Immature natural killer cell (primary cell): ENCODE measurements around the gene TRAK2. TPM values are rescaled to one million over a fixed set of nuclear protein-coding genes. Genes with fewer than 3 reads are reported as not detected.

ENCODE experiments used
- DNase-seq, 3 donors: peaks; one replicate each; pipeline ENCODE4 v3.0.0; 2022; ENCODE audit warnings: mixed read lengths in 1 of 3
- H3K27ac Mint-ChIP-seq, 6 donors: one replicate each; pipeline ENCODE4 v1.8.0; 2020; ENCODE audit warnings: mixed read lengths in 6 of 6, mild to moderate bottlenecking in 5 of 6, inconsistent platforms in 4 of 6, moderate library complexity in 3 of 6
- H3K27me3 Mint-ChIP-seq, 3 donors: one replicate each; pipeline ENCODE4 v1.8.0; 2020 to 2021; ENCODE audit warnings: low read depth in 3 of 3, mild to moderate bottlenecking in 3 of 3, mixed read lengths in 3 of 3, moderate library complexity in 3 of 3, inconsistent platforms in 1 of 3
- H3K36me3 Mint-ChIP-seq, 3 donors: one replicate each; pipeline ENCODE4 v1.8.0; 2020; ENCODE audit warnings: mixed read lengths in 3 of 3, inconsistent platforms in 2 of 3, mild to moderate bottlenecking in 2 of 3
- H3K4me1 Mint-ChIP-seq, 2 donors: one replicate each; pipeline ENCODE4 v1.8.0; 2020; ENCODE audit warnings: inconsistent platforms in 2 of 2, mild to moderate bottlenecking in 2 of 2, mixed read lengths in 2 of 2, moderate library complexity in 1 of 2
- H3K4me3 Mint-ChIP-seq, 5 donors: one replicate each; pipeline ENCODE4 v1.8.0; 2020; ENCODE audit warnings: mild to moderate bottlenecking in 5 of 5, mixed read lengths in 5 of 5, inconsistent platforms in 3 of 5, moderate library complexity in 3 of 5
- H3K9me3 Mint-ChIP-seq, 6 donors: one replicate each; pipeline ENCODE4 v1.8.0; 2020; ENCODE audit warnings: mild to moderate bottlenecking in 6 of 6, mixed read lengths in 6 of 6, inconsistent platforms in 4 of 6, moderate library complexity in 3 of 6
- polyA plus RNA-seq, 3 donors: library from polyadenylated mRNA; unstranded; fragments of 300-500 nt; fragmentation: Illumina TruSeq; gene quantifications; one replicate each; pipeline ENCODE4 v1.2.3, GENCODE V29; 2021

The TRAK2 gene
- polyA plus RNA-seq, 3 donors from 2014 or later, result 14.4 to 35.7 (median 18.7) TPM

- DNase-seq, result no peak
- no peak overlapping the region for H3K4me3 Mint-ChIP-seq
Measured at GRCh38 chr2:201353116-201353515, 98.1 kb downstream of the TRAK2 start.

DNA sequence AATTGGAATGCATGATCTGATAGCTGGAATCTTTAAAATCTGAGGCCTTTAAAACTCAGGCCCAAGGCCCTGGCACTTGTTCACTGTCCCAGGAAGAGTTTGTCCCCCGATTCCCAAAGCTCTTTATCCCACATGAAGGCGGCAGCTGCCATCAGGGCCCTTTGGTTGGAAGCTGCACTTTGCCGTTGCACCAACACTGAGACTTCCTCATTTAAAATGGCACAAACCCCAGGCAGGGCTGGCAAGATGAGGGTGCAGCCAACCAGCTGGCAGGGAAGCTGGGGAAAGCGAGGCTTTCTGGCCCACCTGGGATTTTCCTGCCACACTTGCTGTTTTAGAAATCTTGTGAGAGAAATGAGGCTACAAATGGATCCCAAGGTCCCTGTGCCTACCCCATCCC lies 100.4 kb downstream of the TRAK2 start:
- Mint-ChIP-seq H3K9me3 (no peaks in the 10 kb centered on the region), H3K27me3 (peaks cover 0 to 6% (median 1%) of the 10 kb centered on the region in 3 donors), H3K4me1 (no peaks in the 10 kb centered on the region), H3K4me3 (no peak overlapping the region), H3K36me3 (peaks cover 10 to 34% (median 23%) of the 10 kb centered on the region in 3 donors), H3K27ac (no peak overlapping the region)
- DNase-seq, result no peak

More at GRCh38 chr2:201353116-201353515, 98.1 kb downstream of the TRAK2 start:
- peaks cover 0 to 6% (median 1%) of the 10 kb centered on the region in 3 donors for H3K27me3 Mint-ChIP-seq
- no peaks in the 10 kb centered on the region for H3K4me1 Mint-ChIP-seq
- H3K27ac Mint-ChIP-seq, result peak overlapping the region in 1 of 6 donors; percentile 28
- H3K9me3 Mint-ChIP-seq, result no peaks in the 10 kb centered on the region
- H3K36me3 Mint-ChIP-seq, result peaks cover 6 to 27% (median 22%) of the 10 kb centered on the region in 3 donors

GRCh38 chr2:201349601-201350000 lies 101.7 kb downstream of the TRAK2 start:
- no peaks in the 10 kb centered on the region for H3K9me3 Mint-ChIP-seq
- H3K27ac Mint-ChIP-seq, result no peak overlapping the region
- no peak for DNase-seq
- peaks cover 17 to 41% (median 32%) of the 10 kb centered on the region in 3 donors for H3K36me3 Mint-ChIP-seq
- peaks cover 0 to 6% (median 3%) of the 10 kb centered on the region in 3 donors for H3K27me3 Mint-ChIP-seq
- H3K4me1 Mint-ChIP-seq, result no peaks in the 10 kb centered on the region
- no peak overlapping the region for H3K4me3 Mint-ChIP-seq

DNA sequence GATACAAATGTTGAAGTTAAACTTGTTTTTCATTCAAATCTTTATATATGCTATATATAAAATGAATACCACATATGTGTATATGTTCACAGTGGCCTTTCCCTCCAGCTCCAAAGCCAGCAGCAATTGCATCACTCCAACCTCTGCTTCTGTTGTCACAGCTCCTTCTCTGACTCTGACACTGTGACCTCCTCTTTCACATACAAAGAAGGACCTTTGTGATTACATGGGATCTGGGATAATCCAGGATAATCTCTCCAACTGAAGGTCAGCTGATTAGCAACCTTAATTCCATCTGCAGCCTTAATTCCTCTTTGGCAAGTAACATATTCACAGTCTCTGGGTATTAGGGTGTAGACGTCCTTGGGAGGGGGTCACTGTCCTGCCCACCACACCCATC lies 102.5 kb downstream of the TRAK2 start:
- no peak overlapping the region for H3K27ac Mint-ChIP-seq
- no peak for DNase-seq
- no peaks in the 10 kb centered on the region for H3K9me3 Mint-ChIP-seq
- no peak overlapping the region for H3K4me3 Mint-ChIP-seq
- H3K4me1 Mint-ChIP-seq, result no peaks in the 10 kb centered on the region
- H3K27me3 Mint-ChIP-seq, result peaks cover 0 to 6% (median 3%) of the 10 kb centered on the region in 3 donors
- H3K36me3 Mint-ChIP-seq, result peaks cover 19 to 42% (median 38%) of the 10 kb centered on the region in 3 donors

- peaks cover 0 to 4% of the 10 kb centered on the region in 2 donors for H3K4me1 Mint-ChIP-seq
- no peak overlapping the region for H3K4me3 Mint-ChIP-seq
- H3K36me3 Mint-ChIP-seq, result peaks cover 31 to 50% (median 49%) of the 10 kb centered on the region in 3 donors
- no peak overlapping the region for H3K27ac Mint-ChIP-seq
- DNase-seq, result no peak
- H3K27me3 Mint-ChIP-seq, result peaks cover 0 to 6% (median 3%) of the 10 kb centered on the region in 3 donors
- H3K9me3 Mint-ChIP-seq, result no peaks in the 10 kb centered on the region
Measured at GRCh38 chr2:201347138-201347537, 104.1 kb downstream of the TRAK2 start.

GRCh38 chr2:201345625-201346213 lies 105.5 kb downstream of the TRAK2 start:
- Mint-ChIP-seq H3K4me3 (no peak overlapping the region), H3K36me3 (peaks cover 36 to 55% (median 54%) of the 10 kb centered on the region in 3 donors), H3K27me3 (peaks cover 0 to 1% (median 0%) of the 10 kb centered on the region in 3 donors), H3K27ac (no peak overlapping the region), H3K9me3 (peaks cover 0 to 3% (median 0%) of the 10 kb centered on the region in 6 donors), H3K4me1 (peaks cover 2 to 15% of the 10 kb centered on the region in 2 donors)
- DNase-seq, result no peak

DNA sequence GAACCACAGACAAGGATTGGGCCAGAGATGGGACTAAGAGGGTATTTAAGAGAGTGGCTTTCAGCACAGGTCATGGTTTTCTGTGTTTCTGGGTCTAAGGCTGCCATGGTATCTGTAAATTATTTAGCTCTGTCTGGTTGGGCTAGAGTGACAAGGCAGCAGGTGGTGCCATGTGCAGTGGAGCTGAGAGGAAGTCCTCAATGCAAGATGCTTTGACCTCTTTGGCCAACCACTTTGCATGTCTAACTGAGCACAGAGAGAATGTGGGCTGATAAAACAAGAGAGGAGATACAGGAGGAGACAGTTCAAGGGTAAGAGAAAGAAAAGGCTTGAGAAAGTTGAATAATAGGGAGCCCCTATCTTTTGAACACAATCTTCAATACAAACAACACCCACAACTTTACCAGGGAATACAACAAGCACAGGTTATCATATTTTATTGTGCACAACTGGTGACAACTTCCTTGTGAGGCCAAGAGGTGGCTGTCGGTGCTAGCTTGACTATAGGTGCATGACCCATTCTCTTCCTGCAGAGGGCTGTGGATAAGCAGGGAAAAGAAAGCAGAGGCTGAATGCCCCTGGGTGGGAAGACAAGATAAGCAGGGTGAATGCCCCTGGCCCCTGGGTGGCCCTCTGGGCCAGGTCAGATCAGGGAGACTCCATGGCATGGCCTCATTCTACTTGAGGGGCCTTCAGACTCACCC lies 106.4 kb downstream of the TRAK2 start:
- Mint-ChIP-seq H3K9me3 (peaks cover 0 to 12% (median 2%) of the 10 kb centered on the region in 6 donors), H3K4me1 (peaks cover 9 to 24% of the 10 kb centered on the region in 2 donors), H3K36me3 (peaks cover 40 to 63% (median 59%) of the 10 kb centered on the region in 3 donors), H3K27ac (peak overlapping the region in 1 of 6 donors; percentile 31), H3K4me3 (no peak overlapping the region), H3K27me3 (peaks cover 0 to 3% (median 0%) of the 10 kb centered on the region in 3 donors)
- DNase-seq, result no peak

DNA sequence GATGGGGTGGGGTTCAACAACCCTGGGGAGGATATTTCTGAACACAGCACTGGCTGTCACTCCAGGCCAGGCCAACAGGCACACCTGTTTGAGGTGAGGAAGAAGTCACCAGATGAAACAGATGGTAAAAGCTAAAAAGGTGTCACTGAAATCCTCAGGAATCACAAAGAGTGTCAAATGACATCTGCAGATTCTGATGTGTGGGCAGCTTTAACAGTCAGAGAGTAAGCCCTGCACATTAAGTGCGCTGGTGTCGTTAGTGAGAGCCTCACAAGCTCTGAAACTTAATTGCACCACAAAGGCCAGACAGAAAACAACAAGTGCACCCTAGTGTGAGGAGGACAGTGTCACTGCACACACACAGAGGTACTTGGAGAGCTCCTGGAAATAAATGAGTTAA lies 107.7 kb downstream of the TRAK2 start:
- H3K27ac Mint-ChIP-seq, result no peak overlapping the region
- H3K9me3 Mint-ChIP-seq, result peaks cover 0 to 12% (median 3%) of the 10 kb centered on the region in 6 donors
- H3K27me3 Mint-ChIP-seq, result peaks cover 0 to 3% (median 0%) of the 10 kb centered on the region in 3 donors
- peaks cover 11 to 29% of the 10 kb centered on the region in 2 donors for H3K4me1 Mint-ChIP-seq
- no peak for DNase-seq
- H3K36me3 Mint-ChIP-seq, result peaks cover 40 to 64% (median 58%) of the 10 kb centered on the region in 3 donors
- H3K4me3 Mint-ChIP-seq, result no peak overlapping the region

DNA sequence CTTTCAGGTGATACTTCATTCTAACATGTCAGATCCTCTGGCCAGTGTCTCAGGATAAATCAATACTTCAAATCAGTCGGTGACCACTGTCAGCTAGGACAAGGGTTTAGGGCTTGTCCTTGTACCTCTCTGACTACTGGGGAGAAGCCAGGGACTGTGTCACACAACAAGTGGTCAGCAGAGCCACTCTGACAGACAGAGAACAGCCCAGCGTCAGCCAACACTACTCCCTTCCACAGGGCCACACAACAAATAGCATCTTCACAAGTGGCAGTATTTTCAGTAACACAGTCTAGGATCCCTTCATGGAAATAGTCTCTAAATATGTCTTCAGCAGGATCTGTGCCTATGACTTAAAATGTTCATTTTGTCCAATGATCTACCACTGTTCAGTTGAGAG lies 108.3 kb downstream of the TRAK2 start:
- Mint-ChIP-seq H3K27ac (no peak overlapping the region), H3K4me1 (peaks cover 11 to 29% of the 10 kb centered on the region in 2 donors), H3K4me3 (no peak overlapping the region), H3K9me3 (peaks cover 0 to 12% (median 3%) of the 10 kb centered on the region in 6 donors), H3K27me3 (peaks cover 0 to 3% (median 0%) of the 10 kb centered on the region in 3 donors), H3K36me3 (peaks cover 37 to 68% (median 58%) of the 10 kb centered on the region in 3 donors)
- DNase-seq, result no peak

DNA sequence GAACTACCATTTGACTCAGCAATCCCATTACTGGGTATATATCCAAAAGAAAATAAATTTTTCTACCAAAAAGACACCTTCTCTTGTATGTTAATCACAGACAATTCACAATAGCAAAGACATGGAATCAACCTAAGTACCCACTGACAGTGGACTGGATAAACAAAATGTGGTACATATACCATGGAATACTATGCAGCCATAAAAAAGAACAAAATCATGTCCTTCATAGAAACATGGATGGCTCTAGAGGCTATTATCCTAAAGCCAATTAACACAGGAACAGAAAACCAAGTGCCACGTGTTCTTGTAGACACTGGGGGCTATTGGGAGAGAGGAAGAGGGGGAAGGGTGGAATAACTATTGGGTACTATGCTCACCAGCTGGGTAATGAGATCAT lies 121.8 kb downstream of the TRAK2 start:
- Mint-ChIP-seq H3K4me1 (peaks cover 9% of the 10 kb centered on the region in 2 donors), H3K36me3 (peaks cover 9 to 30% (median 27%) of the 10 kb centered on the region in 3 donors), H3K9me3 (peaks cover under 1 to 9% (median 3%) of the 10 kb centered on the region in 6 donors)

GRCh38 chr2:201327678-201328077 lies 123.6 kb downstream of the TRAK2 start:
- Mint-ChIP-seq H3K36me3 (peaks cover 23 to 39% (median 39%) of the 10 kb centered on the region in 3 donors), H3K27ac (no peak overlapping the region), H3K4me3 (no peak overlapping the region), H3K27me3 (peaks cover 0 to 3% (median 0%) of the 10 kb centered on the region in 3 donors), H3K9me3 (peaks cover 13 to 25% (median 17%) of the 10 kb centered on the region in 6 donors), H3K4me1 (peaks cover 9% of the 10 kb centered on the region in 2 donors)
- DNase-seq, result no peak

More for the DNA sequence above, 121.8 kb downstream of the TRAK2 start:
- Mint-ChIP-seq H3K27me3 (peaks cover 0 to 3% (median 0%) of the 10 kb centered on the region in 3 donors), H3K27ac (no peak overlapping the region), H3K4me3 (no peak overlapping the region)
- no peak for DNase-seq
